GM12874 (cell line): ENCODE results near the gene NFRKB.

Experiments
- CTCF ChIP-seq: IDR thresholded peaks from 2 replicates; pipeline ENCODE4 v1.5.1; 2011; ENCODE audit warnings: low read depth, mild to moderate bottlenecking, control low read depth, low read length, moderate library complexity; ENCODE audit not compliant: insufficient read depth

Gene NFRKB

GRCh38 chr11:129933891-129934290 is 38.5 kb upstream of the NFRKB start:
- TF ChIP-seq CTCF = no peak

- TF ChIP-seq CTCF = no peak
Observed at GRCh38 chr11:129933262-129933661, 37.9 kb upstream of the NFRKB start.

- no peak for TF ChIP-seq CTCF
Observed at GRCh38 chr11:129932381-129933067, 37.1 kb upstream of the NFRKB start.

- TF ChIP-seq CTCF = no peak
Observed at GRCh38 chr11:129930743-129931142, 35.4 kb upstream of the NFRKB start.

- no peak for TF ChIP-seq CTCF
Observed at GRCh38 chr11:129930296-129930695, 34.9 kb upstream of the NFRKB start.

GRCh38 chr11:129929721-129930120 is 34.3 kb upstream of the NFRKB start:
- TF ChIP-seq CTCF = no peak

GRCh38 chr11:129928923-129929692 is 33.7 kb upstream of the NFRKB start:
- no peak for TF ChIP-seq CTCF
